Neural cell (in vitro differentiated cells): ENCODE measurements around the gene FHDC1.

ENCODE experiments used
- EP300 ChIP-seq: fragments of 450-650 bp; conservative IDR thresholded peaks from 2 replicates; pipeline ENCODE4 v1.6.1; 2014; ENCODE audit warnings: antibody characterized with exemption, mild to moderate bottlenecking, moderate library complexity; ENCODE audit not compliant: poor library complexity, severe bottlenecking
- EZH2 ChIP-seq: fragments of 200-600, 300-800 bp; shearing (Covaris generic), sonication (generic); IDR thresholded peaks from 2 replicates; pipeline ENCODE4 v1.6.1; 2014; ENCODE audit warnings: antibody characterized with exemption, low read length, borderline replicate concordance, mild to moderate bottlenecking; ENCODE audit not compliant: insufficient read depth, poor library complexity, severe bottlenecking
- MXI1 ChIP-seq: fragments of 450-650 bp; conservative IDR thresholded peaks from 2 replicates; pipeline ENCODE4 v1.6.1; 2014; ENCODE audit warnings: antibody characterized with exemption, mild to moderate bottlenecking; ENCODE audit not compliant: poor library complexity, severe bottlenecking
- POLR2AphosphoS5 ChIP-seq: IDR thresholded peaks from 2 replicates; pipeline ENCODE4 v1.6.1; 2012
- SMC3 ChIP-seq: fragments of 450-650 bp; conservative IDR thresholded peaks from 2 replicates; pipeline ENCODE4 v1.6.1; 2014; ENCODE audit warnings: antibody characterized with exemption, mild to moderate bottlenecking, moderate library complexity; ENCODE audit not compliant: poor library complexity
- TAF1 ChIP-seq: IDR thresholded peaks from 2 replicates; pipeline ENCODE4 v1.6.1; 2012; ENCODE audit warnings: low read depth
- TF ChIP-seq, protein P1 (sequence below): fragments of 450-650 bp; IDR thresholded peaks from 2 replicates; pipeline ENCODE4 v1.5.1; 2014; ENCODE audit warnings: antibody characterized with exemption, mild to moderate bottlenecking, moderate library complexity; ENCODE audit not compliant: poor library complexity, severe bottlenecking
- TF ChIP-seq, protein P2 (sequence below): IDR thresholded peaks from 2 replicates; pipeline ENCODE4 v1.6.1; 2012; ENCODE audit warnings: borderline replicate concordance

DNA sequence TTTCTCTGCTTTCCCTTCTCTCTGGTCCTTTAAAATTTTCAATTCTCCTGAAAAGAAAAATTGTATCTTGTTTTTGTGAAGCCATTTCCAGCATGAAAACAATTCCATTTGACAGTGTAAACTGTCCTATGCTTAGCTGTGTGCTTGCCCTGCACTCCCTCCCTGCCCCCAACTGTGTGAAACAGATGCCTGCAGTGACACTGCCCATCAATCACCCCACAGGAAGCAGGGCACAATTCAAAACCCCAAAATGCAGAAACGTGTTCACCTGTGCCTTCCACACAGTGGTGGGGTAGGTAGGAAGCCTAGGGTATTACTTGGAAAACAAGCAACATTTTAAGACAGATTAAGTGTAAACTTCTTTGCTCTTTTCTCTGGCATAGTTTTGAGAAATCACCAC lies 6.2 kb upstream of the FHDC1 start:
- TF ChIP-seq, protein P1, sequence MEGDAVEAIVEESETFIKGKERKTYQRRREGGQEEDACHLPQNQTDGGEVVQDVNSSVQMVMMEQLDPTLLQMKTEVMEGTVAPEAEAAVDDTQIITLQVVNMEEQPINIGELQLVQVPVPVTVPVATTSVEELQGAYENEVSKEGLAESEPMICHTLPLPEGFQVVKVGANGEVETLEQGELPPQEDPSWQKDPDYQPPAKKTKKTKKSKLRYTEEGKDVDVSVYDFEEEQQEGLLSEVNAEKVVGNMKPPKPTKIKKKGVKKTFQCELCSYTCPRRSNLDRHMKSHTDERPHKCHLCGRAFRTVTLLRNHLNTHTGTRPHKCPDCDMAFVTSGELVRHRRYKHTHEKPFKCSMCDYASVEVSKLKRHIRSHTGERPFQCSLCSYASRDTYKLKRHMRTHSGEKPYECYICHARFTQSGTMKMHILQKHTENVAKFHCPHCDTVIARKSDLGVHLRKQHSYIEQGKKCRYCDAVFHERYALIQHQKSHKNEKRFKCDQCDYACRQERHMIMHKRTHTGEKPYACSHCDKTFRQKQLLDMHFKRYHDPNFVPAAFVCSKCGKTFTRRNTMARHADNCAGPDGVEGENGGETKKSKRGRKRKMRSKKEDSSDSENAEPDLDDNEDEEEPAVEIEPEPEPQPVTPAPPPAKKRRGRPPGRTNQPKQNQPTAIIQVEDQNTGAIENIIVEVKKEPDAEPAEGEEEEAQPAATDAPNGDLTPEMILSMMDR, result no peak
- TF ChIP-seq EZH2, result no peak
- TF ChIP-seq POLR2AphosphoS5, result no peak
- no peak for TF ChIP-seq MXI1
- no peak for TF ChIP-seq EP300
- no peak for TF ChIP-seq SMC3
- TF ChIP-seq, protein P2, sequence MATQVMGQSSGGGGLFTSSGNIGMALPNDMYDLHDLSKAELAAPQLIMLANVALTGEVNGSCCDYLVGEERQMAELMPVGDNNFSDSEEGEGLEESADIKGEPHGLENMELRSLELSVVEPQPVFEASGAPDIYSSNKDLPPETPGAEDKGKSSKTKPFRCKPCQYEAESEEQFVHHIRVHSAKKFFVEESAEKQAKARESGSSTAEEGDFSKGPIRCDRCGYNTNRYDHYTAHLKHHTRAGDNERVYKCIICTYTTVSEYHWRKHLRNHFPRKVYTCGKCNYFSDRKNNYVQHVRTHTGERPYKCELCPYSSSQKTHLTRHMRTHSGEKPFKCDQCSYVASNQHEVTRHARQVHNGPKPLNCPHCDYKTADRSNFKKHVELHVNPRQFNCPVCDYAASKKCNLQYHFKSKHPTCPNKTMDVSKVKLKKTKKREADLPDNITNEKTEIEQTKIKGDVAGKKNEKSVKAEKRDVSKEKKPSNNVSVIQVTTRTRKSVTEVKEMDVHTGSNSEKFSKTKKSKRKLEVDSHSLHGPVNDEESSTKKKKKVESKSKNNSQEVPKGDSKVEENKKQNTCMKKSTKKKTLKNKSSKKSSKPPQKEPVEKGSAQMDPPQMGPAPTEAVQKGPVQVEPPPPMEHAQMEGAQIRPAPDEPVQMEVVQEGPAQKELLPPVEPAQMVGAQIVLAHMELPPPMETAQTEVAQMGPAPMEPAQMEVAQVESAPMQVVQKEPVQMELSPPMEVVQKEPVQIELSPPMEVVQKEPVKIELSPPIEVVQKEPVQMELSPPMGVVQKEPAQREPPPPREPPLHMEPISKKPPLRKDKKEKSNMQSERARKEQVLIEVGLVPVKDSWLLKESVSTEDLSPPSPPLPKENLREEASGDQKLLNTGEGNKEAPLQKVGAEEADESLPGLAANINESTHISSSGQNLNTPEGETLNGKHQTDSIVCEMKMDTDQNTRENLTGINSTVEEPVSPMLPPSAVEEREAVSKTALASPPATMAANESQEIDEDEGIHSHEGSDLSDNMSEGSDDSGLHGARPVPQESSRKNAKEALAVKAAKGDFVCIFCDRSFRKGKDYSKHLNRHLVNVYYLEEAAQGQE, result no peak
- TF ChIP-seq TAF1, result no peak
